GM19463 (cell line): ENCODE measurements around the gene TEAD4.

Source experiments
- ATAC-seq: cut with Tn5 transposase; IDR thresholded peaks from one replicate; pipeline ENCODE4 v1.9.1; 2021; ENCODE audit warnings: mild to moderate bottlenecking, moderate library complexity; ENCODE audit not compliant: unreplicated experiment

The TEAD4 gene

GRCh38 chr12:3028108-3028507 lies 68.9 kb downstream of the TEAD4 start:
- ATAC-seq = no peak

GRCh38 chr12:3030821-3031429 lies 71.7 kb downstream of the TEAD4 start:
- no peak for ATAC-seq

- no peak for ATAC-seq
These were observed 73.0 kb downstream of the TEAD4 start for GRCh38 chr12:3032161-3032560.

GRCh38 chr12:3032770-3033538 lies 73.8 kb downstream of the TEAD4 start:
- ATAC-seq = no peak

GRCh38 chr12:3033539-3033867 lies 74.3 kb downstream of the TEAD4 start:
- no peak for ATAC-seq

GRCh38 chr12:3034067-3034750 lies 75.0 kb downstream of the TEAD4 start:
- ATAC-seq = peak; percentile 51

- no peak for ATAC-seq
These were observed 76.0 kb downstream of the TEAD4 start for GRCh38 chr12:3035171-3035570.

- ATAC-seq = no peak
These were observed 76.9 kb downstream of the TEAD4 start for GRCh38 chr12:3035815-3036702.

GRCh38 chr12:3036901-3037600 lies 77.9 kb downstream of the TEAD4 start:
- ATAC-seq = no peak

GRCh38 chr12:3038166-3038565 lies 79.0 kb downstream of the TEAD4 start:
- no peak for ATAC-seq

- ATAC-seq = no peak
These were observed 79.8 kb downstream of the TEAD4 start for GRCh38 chr12:3038926-3039510.

GRCh38 chr12:3040026-3040656 lies 80.9 kb downstream of the TEAD4 start:
- ATAC-seq = no peak

GRCh38 chr12:3040663-3041544 lies 81.7 kb downstream of the TEAD4 start:
- no peak for ATAC-seq

GRCh38 chr12:3041558-3042164 lies 82.5 kb downstream of the TEAD4 start:
- ATAC-seq = no peak

- no peak for ATAC-seq
These were observed 83.2 kb downstream of the TEAD4 start for GRCh38 chr12:3042394-3042793.

GRCh38 chr12:3042826-3043225 lies 83.6 kb downstream of the TEAD4 start:
- no peak for ATAC-seq

- no peak for ATAC-seq
These were observed 84.2 kb downstream of the TEAD4 start for GRCh38 chr12:3043406-3043805.

GRCh38 chr12:3044141-3044630 lies 85.0 kb downstream of the TEAD4 start:
- no peak for ATAC-seq
